ENCODE results near the gene PATL1. TPM values are rescaled to one million over a fixed set of nuclear protein-coding genes. Genes with fewer than 3 reads are reported as not detected.

PATL1 gene
- total and polyA plus RNA-seq, 2 of the 8 experiments (the other 6 are each of a cell fraction or from before 2014, with no cell fraction given): 30.4 to 33.4 TPM

DNA sequence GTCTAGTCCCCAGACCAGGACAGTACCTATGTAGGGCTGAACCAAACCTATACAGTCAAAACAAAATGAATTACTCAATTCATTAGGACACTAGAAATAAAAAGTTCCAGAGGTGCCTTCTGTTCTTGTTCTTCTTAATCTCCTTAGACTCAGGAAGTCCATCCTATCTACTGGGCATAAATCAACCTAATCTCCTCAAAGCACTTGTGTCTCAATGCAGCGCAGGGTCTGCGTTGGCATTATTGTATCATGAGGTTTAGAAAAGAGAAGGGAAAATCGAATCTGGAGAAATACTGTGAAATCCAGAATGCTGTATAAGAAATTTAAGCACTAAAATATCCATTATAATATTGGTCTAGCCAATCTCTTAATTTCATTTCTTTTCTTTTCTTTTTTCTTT is 47.2 kb upstream of the PATL1 start (continued):
- TF ChIP-seq CHD1 (IDR thresholded peaks at IDR 0.05; ENCODE audit: low read depth, low read length): no peak
- no peak for TF ChIP-seq KDM5A (IDR thresholded peaks at IDR 0.05; ENCODE audit: low read length)

Measured in H1 (cell line).